ENCODE data around the gene AIFM3.

- TF ChIP-seq CTCF (IDR thresholded peaks at IDR 0.05 in 2 of 3, conservative IDR thresholded peaks at IDR 0.05 in 1 of 3; ENCODE audit: borderline replicate concordance in 1 of 3, insufficient read depth in 1 of 3, low read depth in 2 of 3, low read length in 2 of 3) (no peak), POLR2A (IDR thresholded peaks at IDR 0.05; ENCODE audit: borderline replicate concordance, extremely low read depth, insufficient read depth, insufficient read length) (no peak), EZH2 (IDR thresholded peaks at IDR 0.05) (no peak), ZNF274 (IDR thresholded peaks at IDR 0.05; ENCODE audit: low read depth, low read length) (no peak), EGR1 (IDR thresholded peaks at IDR 0.05; ENCODE audit: low read depth) (no peak), EZH2phosphoT487 (IDR thresholded peaks at IDR 0.05; ENCODE audit: borderline replicate concordance) (no peak), REST (IDR thresholded peaks at IDR 0.05; ENCODE audit: low read depth) (no peak), MAX (IDR thresholded peaks at IDR 0.05) (no peak), CBX3 (IDR thresholded peaks at IDR 0.05; ENCODE audit: low read depth) (no peak)
These were observed 11.4 kb downstream of the AIFM3 start for GRCh38 chr22:20978419-20978818.
